Sigmoid colon (tissue), 7 donors: Measurements from ENCODE around the gene AUTS2. TPM values are rescaled to one million over a fixed set of nuclear protein-coding genes. Genes with fewer than 3 reads are reported as not detected.

Experiments used
- DNase-seq: peaks from one replicate; pipeline ENCODE4 v3.0.0-alpha.2; 2019
- H3K27ac ChIP-seq, 4 donors: fragments of 200-600 bp; sonication (generic); one replicate each; pipeline ENCODE4 v1.5.1; 2016 to 2019; ENCODE audit warnings: mild to moderate bottlenecking in 1 of 4
- H3K27me3 ChIP-seq, 3 donors: fragments of 200-600 bp; sonication (generic); one replicate each; pipeline ENCODE4 v1.5.1; 2019; ENCODE audit warnings: mild to moderate bottlenecking in 1 of 3
- H3K36me3 ChIP-seq, 4 donors: fragments of 200-600 bp; sonication (generic); one replicate each; pipeline ENCODE4 v1.5.1; 2016 to 2019
- H3K4me1 ChIP-seq, 4 donors: fragments of 200-600 bp; sonication (generic); one replicate each; pipeline ENCODE4 v1.5.1; 2017 to 2019
- H3K4me3 ChIP-seq, 4 donors: fragments of 200-600 bp; sonication (generic); one replicate each; pipeline ENCODE4 v1.5.1; 2017 to 2019; ENCODE audit warnings: mild to moderate bottlenecking in 2 of 4, moderate library complexity in 1 of 4
- H3K9me3 ChIP-seq, 4 donors: fragments of 200-600 bp in 3 of 4; sonication (generic) in 3 of 4; one replicate each; pipeline versions ENCODE4 v1.5.1 to v1.6.1; 2013 to 2019
- EP300 ChIP-seq, 4 donors: sonication (generic); formaldehyde crosslinking; IDR thresholded peaks; one replicate each; pipeline ENCODE4 v1.6.1; 2017; ENCODE audit warnings: antibody characterized with exemption in 4 of 4
- POLR2A ChIP-seq, 2 donors: fragments of 450-650 bp; IDR thresholded peaks; one replicate each; pipeline ENCODE4 v1.6.1; 2016; ENCODE audit warnings: antibody characterized with exemption in 2 of 2, mild to moderate bottlenecking in 2 of 2, moderate library complexity in 2 of 2
- POLR2AphosphoS5 ChIP-seq, 4 donors: sonication (generic); formaldehyde crosslinking; IDR thresholded peaks; one replicate each; pipeline ENCODE4 v1.6.1; 2017; ENCODE audit warnings: antibody characterized with exemption in 4 of 4
- WGBS, 2 donors: extraction: QIAGEN DNeasy Blood & Tissue Kit; methylation state at CpG; one replicate each; pipeline ENCODE4 v1.1.7; 2013; 5-methylcytosine and 5-hydroxymethylcytosine counted together
- intact Hi-C: fragments of 100-400 bp; cut with DNase I; formaldehyde crosslinking; loops from one replicate; pipeline ENCODE4 v1.15.1; 2023
- polyA plus RNA-seq, 3 donors: library from polyadenylated mRNA; stranded (reverse); fragments of 200-250 nt; gene quantifications; one replicate each; pipeline ENCODE4 v1.2.3, GENCODE V29; 2013
- total RNA-seq, 4 donors: library from RNA; depleted of rRNA; stranded (reverse); fragments of >200 nt; gene quantifications; one replicate each; pipeline ENCODE4 v1.1.0, GENCODE V29; 2016
- TF ChIP-seq, protein P1 (sequence below), 4 experiments: fragments of 450-650 bp in 3 of 4; fragments of 200-600 bp in 1 of 4; IDR thresholded peaks; one replicate each; pipeline ENCODE4 v1.5.1; 2016 to 2019; ENCODE audit warnings: antibody characterized with exemption in 4 of 4, mild to moderate bottlenecking in 3 of 4, moderate library complexity in 2 of 4
- donor health status: healthy with polysubstance abuse.
- donor health status: Bipolar disorder and iron deficiency.
- donor health status: healthy.

The AUTS2 gene
- total and polyA plus RNA-seq, 7 donors, result 3.6 to 55.7 (median 25.5) TPM

GRCh38 chr7:69652947-69653701 lies 54.8 kb downstream of the AUTS2 start:
- TF ChIP-seq POLR2A (IDR thresholded peaks at IDR 0.05) (no peak), POLR2AphosphoS5 (IDR thresholded peaks at IDR 0.05) (no peak), EP300 (IDR thresholded peaks at IDR 0.05) (no peak)
- TF ChIP-seq, protein P1, sequence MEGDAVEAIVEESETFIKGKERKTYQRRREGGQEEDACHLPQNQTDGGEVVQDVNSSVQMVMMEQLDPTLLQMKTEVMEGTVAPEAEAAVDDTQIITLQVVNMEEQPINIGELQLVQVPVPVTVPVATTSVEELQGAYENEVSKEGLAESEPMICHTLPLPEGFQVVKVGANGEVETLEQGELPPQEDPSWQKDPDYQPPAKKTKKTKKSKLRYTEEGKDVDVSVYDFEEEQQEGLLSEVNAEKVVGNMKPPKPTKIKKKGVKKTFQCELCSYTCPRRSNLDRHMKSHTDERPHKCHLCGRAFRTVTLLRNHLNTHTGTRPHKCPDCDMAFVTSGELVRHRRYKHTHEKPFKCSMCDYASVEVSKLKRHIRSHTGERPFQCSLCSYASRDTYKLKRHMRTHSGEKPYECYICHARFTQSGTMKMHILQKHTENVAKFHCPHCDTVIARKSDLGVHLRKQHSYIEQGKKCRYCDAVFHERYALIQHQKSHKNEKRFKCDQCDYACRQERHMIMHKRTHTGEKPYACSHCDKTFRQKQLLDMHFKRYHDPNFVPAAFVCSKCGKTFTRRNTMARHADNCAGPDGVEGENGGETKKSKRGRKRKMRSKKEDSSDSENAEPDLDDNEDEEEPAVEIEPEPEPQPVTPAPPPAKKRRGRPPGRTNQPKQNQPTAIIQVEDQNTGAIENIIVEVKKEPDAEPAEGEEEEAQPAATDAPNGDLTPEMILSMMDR (IDR thresholded peaks at IDR 0.05), result no peak
- Histone ChIP-seq H3K4me3 (no peak overlapping the region), H3K27ac (no peak overlapping the region), H3K9me3 (no peaks in the 10 kb centered on the region), H3K36me3 (no peaks in the 10 kb centered on the region), H3K4me1 (peaks cover 0 to 50% (median 32%) of the 10 kb centered on the region in 4 donors), H3K27me3 (no peaks in the 10 kb centered on the region)
- intact Hi-C loops, result no loop called here
- no peak for DNase-seq
- 85 to 89% methylated on average over 3 of the region's 3 CpGs for WGBS, 2 donors

- intact Hi-C loops, result no loop called here
- Histone ChIP-seq H3K27me3 (no peaks in the 10 kb centered on the region), H3K36me3 (no peaks in the 10 kb centered on the region), H3K4me3 (no peak overlapping the region), H3K4me1 (peaks cover 0 to 50% (median 32%) of the 10 kb centered on the region in 4 donors), H3K27ac (no peak overlapping the region), H3K9me3 (no peaks in the 10 kb centered on the region)
- DNase-seq, result no peak
- 91 to 96% methylated on average over 2 of the region's 2 CpGs for WGBS, 2 donors
- no peak for TF ChIP-seq EP300 (IDR thresholded peaks at IDR 0.05)
- TF ChIP-seq, protein P1 (IDR thresholded peaks at IDR 0.05), result no peak
- TF ChIP-seq POLR2AphosphoS5 (IDR thresholded peaks at IDR 0.05), result no peak
- no peak for TF ChIP-seq POLR2A (IDR thresholded peaks at IDR 0.05)
These were observed 55.5 kb downstream of the AUTS2 start for GRCh38 chr7:69653806-69654205.

- H3K27me3 ChIP-seq, result no peaks in the 10 kb centered on the region
- H3K4me3 ChIP-seq, result no peak overlapping the region
- intact Hi-C loops, result no loop called here
- peak overlapping the region in 2 of 4 donors; percentile 15 to 25 for H3K27ac ChIP-seq
- TF ChIP-seq EP300 (IDR thresholded peaks at IDR 0.05), result no peak
- no peak for TF ChIP-seq POLR2A (IDR thresholded peaks at IDR 0.05)
- TF ChIP-seq POLR2AphosphoS5 (IDR thresholded peaks at IDR 0.05), result no peak
- TF ChIP-seq, protein P1 (IDR thresholded peaks at IDR 0.05), result no peak
- DNase-seq, result no peak
- no peaks in the 10 kb centered on the region for H3K9me3 ChIP-seq
- peaks cover 0 to 50% (median 29%) of the 10 kb centered on the region in 4 donors for H3K4me1 ChIP-seq
- no peaks in the 10 kb centered on the region for H3K36me3 ChIP-seq
- 8 to 64% methylated on average over 2 of the region's 2 CpGs for WGBS, 2 donors
These were observed 56.1 kb downstream of the AUTS2 start for GRCh38 chr7:69654381-69654780.

DNA sequence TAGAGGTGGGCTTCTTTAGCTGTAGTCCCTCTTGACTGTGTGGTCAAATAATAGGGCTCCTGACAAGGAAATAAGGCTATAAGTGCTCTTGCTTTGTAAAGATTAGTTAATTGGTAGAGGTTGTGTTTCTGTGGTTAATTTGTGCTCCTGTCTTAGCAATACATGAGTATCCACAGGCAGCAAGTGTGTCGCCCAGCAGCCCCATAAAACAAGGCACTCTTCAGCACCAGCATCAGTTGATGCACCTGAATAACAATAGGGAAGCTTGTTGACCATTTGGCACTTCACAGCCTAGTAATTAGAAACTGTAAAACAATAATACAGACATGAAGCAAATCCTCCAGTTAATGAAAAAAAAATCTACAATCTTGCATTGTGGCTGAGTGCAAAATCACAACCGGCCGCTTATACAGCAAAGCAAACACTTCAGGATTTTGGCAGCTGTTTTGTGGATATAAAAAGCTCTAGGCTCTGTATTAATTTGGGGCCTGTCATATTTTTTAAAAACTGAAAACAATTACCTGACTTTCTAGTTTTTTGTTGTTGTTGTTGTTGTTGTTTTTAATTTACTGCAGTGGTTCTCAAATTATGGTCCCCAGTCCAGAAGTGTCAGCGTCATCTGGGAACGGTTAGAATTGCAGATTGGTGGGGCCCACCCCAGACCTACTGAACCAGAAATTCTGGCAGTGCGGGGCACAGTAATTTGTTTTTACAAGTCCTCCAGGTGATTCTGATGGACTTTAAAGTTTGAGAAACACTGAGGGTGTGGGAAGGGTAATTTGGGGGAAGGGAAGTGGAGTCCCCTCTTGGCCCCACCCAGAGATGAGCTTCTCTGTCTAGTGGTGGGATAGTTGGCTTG lies 56.8 kb downstream of the AUTS2 start:
- no peak for DNase-seq
- 60 to 76% methylated on average over 6 of the region's 6 CpGs for WGBS, 2 donors
- Histone ChIP-seq H3K4me1 (peaks cover 0 to 55% (median 33%) of the 10 kb centered on the region in 4 donors), H3K36me3 (no peaks in the 10 kb centered on the region), H3K27me3 (no peaks in the 10 kb centered on the region), H3K4me3 (no peak overlapping the region), H3K27ac (peak overlapping the region in 3 of 4 donors; percentile 17 to 34 (median 25)), H3K9me3 (no peaks in the 10 kb centered on the region)
- TF ChIP-seq POLR2AphosphoS5 (IDR thresholded peaks at IDR 0.05) (no peak), POLR2A (IDR thresholded peaks at IDR 0.05) (no peak), EP300 (IDR thresholded peaks at IDR 0.05) (no peak)
- TF ChIP-seq, protein P1 (IDR thresholded peaks at IDR 0.05), result no peak
- intact Hi-C loops, result no loop called here
